DOHH2 (cell line): ENCODE data around the gene CGB2.

Source experiments
- H3F3A ChIP-seq: fragments of 200-600 bp; sonication (generic), shearing (Covaris generic); 2 replicates; pipeline ENCODE4 v1.6.0; 2016; ENCODE audit warnings: antibody characterized with exemption, mild to moderate bottlenecking; ENCODE audit not compliant: control insufficient read depth, insufficient read depth
- H3K27ac ChIP-seq: fragments of 200-600 bp; sonication (generic); 2 replicates; pipeline ENCODE4 v1.5.1; 2014; ENCODE audit warnings: low read depth, mild to moderate bottlenecking, low read length, moderate library complexity
- H3K27me3 ChIP-seq: fragments of 200-600 bp; sonication (generic); 2 replicates; pipeline ENCODE4 v1.6.1; 2014; ENCODE audit warnings: mild to moderate bottlenecking, low read length, mixed read lengths; ENCODE audit not compliant: control insufficient read depth
- H3K36me3 ChIP-seq: fragments of 200-600 bp; sonication (generic); 2 replicates; pipeline ENCODE4 v1.6.1; 2014; ENCODE audit warnings: mild to moderate bottlenecking, low read length, moderate library complexity, mixed read lengths; ENCODE audit not compliant: control insufficient read depth
- H3K4me1 ChIP-seq: fragments of 200-600 bp; sonication (generic); 2 replicates; pipeline ENCODE4 v1.6.1; 2014; ENCODE audit warnings: mild to moderate bottlenecking, low read length, mixed read lengths; ENCODE audit not compliant: control insufficient read depth
- H3K4me2 ChIP-seq: fragments of 200-600 bp; sonication (generic); 2 replicates; pipeline ENCODE4 v1.6.0; 2014; ENCODE audit warnings: mild to moderate bottlenecking, low read length, moderate library complexity
- H3K4me3 ChIP-seq: fragments of 200-600 bp; sonication (generic); 2 replicates; pipeline ENCODE4 v1.5.1; 2014; ENCODE audit warnings: mild to moderate bottlenecking, low read length, mixed read lengths
- H3K79me2 ChIP-seq: fragments of 200-600 bp; sonication (generic); 2 replicates; pipeline ENCODE4 v1.6.1; 2014; ENCODE audit warnings: mild to moderate bottlenecking, low read length, mixed read lengths; ENCODE audit not compliant: control insufficient read depth
- H3K9me2 ChIP-seq: fragments of 200-600 bp; sonication (generic); replicated peaks from 2 replicates; pipeline ENCODE4 v1.6.1; 2014; ENCODE audit warnings: mild to moderate bottlenecking, low read length, mixed read lengths; ENCODE audit not compliant: control insufficient read depth
- H3K9me3 ChIP-seq: fragments of 200-600 bp; sonication (generic); 2 replicates; pipeline ENCODE4 v1.6.1; 2014; ENCODE audit warnings: antibody characterized with exemption, low read length, mixed read lengths; ENCODE audit not compliant: control insufficient read depth, insufficient read depth
- H4K20me1 ChIP-seq: fragments of 200-600 bp; sonication (generic); 2 replicates; pipeline ENCODE4 v1.6.0; 2014; ENCODE audit warnings: low read depth, mild to moderate bottlenecking, antibody characterized with exemption, low read length, moderate library complexity; ENCODE audit not compliant: control insufficient read depth, insufficient read depth
- CTCF ChIP-seq: fragments of 200-600 bp; sonication (generic); IDR thresholded peaks from one replicate; pipeline ENCODE4 v1.5.1; 2014; ENCODE audit warnings: antibody characterized with exemption, mild to moderate bottlenecking, low read depth, low read length; ENCODE audit not compliant: poor library complexity, severe bottlenecking
- EZH2phosphoT487 ChIP-seq: fragments of 200-600 bp; sonication (generic); IDR thresholded peaks from 2 replicates; pipeline ENCODE4 v1.6.1; 2017; ENCODE audit warnings: borderline replicate concordance, mild to moderate bottlenecking, antibody characterized with exemption, low read length, moderate library complexity, mixed read lengths

Gene CGB2

DNA sequence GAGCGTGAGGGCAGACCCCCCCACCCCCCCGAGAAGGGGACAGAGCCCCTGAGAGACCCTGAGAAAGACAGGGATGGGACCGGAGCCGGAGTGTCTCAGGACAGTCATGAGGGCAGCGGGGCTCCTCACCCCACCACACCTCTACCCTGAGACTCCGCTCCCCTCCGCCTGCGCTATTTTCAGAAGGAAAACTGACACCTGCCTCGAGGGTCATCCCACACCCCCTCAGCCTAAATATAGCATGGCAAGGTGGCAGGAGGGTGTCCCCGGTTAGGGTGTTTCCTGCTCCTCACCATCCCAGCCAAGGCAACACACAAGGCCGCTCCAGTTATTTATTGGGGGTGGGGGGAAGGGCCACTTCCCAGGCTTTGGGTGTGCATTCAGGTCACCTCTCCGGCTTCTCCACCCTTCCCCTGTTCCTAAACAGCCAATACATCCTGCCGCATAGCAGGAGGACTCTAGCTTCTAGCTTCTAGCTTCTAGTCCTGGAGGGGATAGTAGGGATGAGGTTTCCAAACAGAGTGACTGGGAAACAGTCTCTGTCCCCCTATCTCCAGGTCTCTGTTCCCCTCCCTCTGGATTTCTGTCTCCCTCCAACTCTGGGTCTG is 34.3 kb downstream of the CGB2 start:
- no peak overlapping the region for H3K4me2 ChIP-seq
- H3K79me2 ChIP-seq, result no peaks in the 10 kb centered on the region
- TF ChIP-seq EZH2phosphoT487 (no peak), CTCF (no peak)
- H3K4me1 ChIP-seq, result no peaks in the 10 kb centered on the region
- no peak overlapping the region for H3K4me3 ChIP-seq
- peaks cover 39% of the 10 kb centered on the region for H3K27me3 ChIP-seq
- H3F3A ChIP-seq, result no peaks in the 10 kb centered on the region
- no peaks in the 10 kb centered on the region for H3K9me3 ChIP-seq
- H3K27ac ChIP-seq, result no peak overlapping the region
- H3K36me3 ChIP-seq, result no peaks in the 10 kb centered on the region
- H4K20me1 ChIP-seq, result no peaks in the 10 kb centered on the region
- H3K9me2 ChIP-seq, result no peaks in the 10 kb centered on the region

- no peak for TF ChIP-seq CTCF
- TF ChIP-seq EZH2phosphoT487, result no peak
- peaks cover 26% of the 10 kb centered on the region for H3K27me3 ChIP-seq
- no peaks in the 10 kb centered on the region for H3K9me3 ChIP-seq
- H3K79me2 ChIP-seq, result no peaks in the 10 kb centered on the region
- H3F3A ChIP-seq, result no peaks in the 10 kb centered on the region
- no peaks in the 10 kb centered on the region for H3K36me3 ChIP-seq
- H4K20me1 ChIP-seq, result no peaks in the 10 kb centered on the region
- no peaks in the 10 kb centered on the region for H3K9me2 ChIP-seq
- no peaks in the 10 kb centered on the region for H3K4me1 ChIP-seq
- H3K4me2 ChIP-seq, result no peak overlapping the region
- H3K27ac ChIP-seq, result no peak overlapping the region
- H3K4me3 ChIP-seq, result no peak overlapping the region
Observed at GRCh38 chr19:49067554-49067953, 35.9 kb downstream of the CGB2 start.

DNA sequence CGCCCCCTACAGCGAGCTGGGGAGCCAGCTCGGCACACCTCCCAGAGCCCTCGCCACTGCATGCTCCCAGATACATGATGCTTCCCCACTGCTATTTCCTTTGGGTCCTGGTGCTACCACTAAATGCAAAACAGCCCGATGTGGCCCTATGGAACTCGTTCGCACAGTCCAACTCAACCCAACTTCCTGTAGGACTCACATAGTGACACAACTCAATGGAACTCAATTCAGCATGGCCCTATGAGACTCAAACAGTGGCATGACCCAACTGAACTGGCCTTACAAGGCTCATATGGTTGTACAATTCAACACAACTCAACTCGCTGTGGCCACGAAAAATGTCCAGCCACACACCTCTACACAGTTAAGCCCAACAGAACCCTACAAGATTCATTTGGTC is 37.3 kb downstream of the CGB2 start:
- no peaks in the 10 kb centered on the region for H3K9me3 ChIP-seq
- no peak overlapping the region for H3K27ac ChIP-seq
- H3K36me3 ChIP-seq, result no peaks in the 10 kb centered on the region
- no peak overlapping the region for H3K4me2 ChIP-seq
- no peaks in the 10 kb centered on the region for H3K4me1 ChIP-seq
- H3K9me2 ChIP-seq, result no peaks in the 10 kb centered on the region
- no peak for TF ChIP-seq CTCF
- peaks cover 25% of the 10 kb centered on the region for H3K27me3 ChIP-seq
- no peaks in the 10 kb centered on the region for H3F3A ChIP-seq
- H3K4me3 ChIP-seq, result no peak overlapping the region
- H3K79me2 ChIP-seq, result no peaks in the 10 kb centered on the region
- no peaks in the 10 kb centered on the region for H4K20me1 ChIP-seq
